ENCODE results near the gene FAM118A. TPM values are rescaled to one million over a fixed set of nuclear protein-coding genes. Genes with fewer than 3 reads are reported as not detected.
A peak's percentile ranks its signal among the peaks of the same experiment; 100 is the strongest.

Gene FAM118A
- total and polyA plus RNA-seq, 11 donors: 4.0 to 46.8 (median 15.0) TPM

GRCh38 chr22:45262931-45263462 lies 46.7 kb upstream of the FAM118A start:
- intact Hi-C loops (cut with DNase I): loop anchor here in 2 of 10 donors (5.0 to 10.0 kb wide), 2 partner anchors 158 to 441 kb away; no protein-coding TSS in a partner anchor
- TF ChIP-seq CTCF (IDR thresholded peaks at IDR 0.05) (no peak), POLR2A (IDR thresholded peaks at IDR 0.05) (no peak)
- Histone ChIP-seq H3K27ac (peak overlapping the region in 2 of 12 donors; percentile 19 to 80), H3K9me3 (no peaks in the 10 kb centered on the region), H3K4me3 (no peak overlapping the region), H3K4me1 (peaks cover 0 to 25% (median 9%) of the 10 kb centered on the region in 12 donors), H3K36me3 (no peaks in the 10 kb centered on the region), H3K27me3 (peaks cover 0 to 4% (median 0%) of the 10 kb centered on the region in 9 donors)
- no peak for DNase-seq
- 67 to 83% (median 76%) methylated on average over 6 to 14 of the region's 14 CpGs for WGBS, 4 donors
- no peak for ATAC-seq

GRCh38 chr22:45263463-45264269 lies 46.1 kb upstream of the FAM118A start:
- no peaks in the 10 kb centered on the region for H3K9me3 ChIP-seq
- WGBS, 4 donors: 22 to 45% (median 25%) methylated on average over 11 to 17 of the region's 17 CpGs
- H3K27me3 ChIP-seq: peaks cover 0 to 5% (median 0%) of the 10 kb centered on the region in 9 donors
- no peak overlapping the region for H3K4me3 ChIP-seq
- peaks cover 0 to 25% (median 10%) of the 10 kb centered on the region in 12 donors for H3K4me1 ChIP-seq
- ATAC-seq (peak; percentile 84 to 95 (median 94)), DNase-seq (peak; percentile 72 to 86 (median 80))
- no peaks in the 10 kb centered on the region for H3K36me3 ChIP-seq
- H3K27ac ChIP-seq: peak overlapping the region in 6 of 12 donors; percentile 20 to 80 (median 41)
- TF ChIP-seq CTCF (IDR thresholded peaks at IDR 0.05): peak; percentile 50 to 78 (median 60)
- TF ChIP-seq POLR2A (IDR thresholded peaks at IDR 0.05): no peak
- intact Hi-C loops (cut with DNase I): loop anchor here in 2 of 10 donors (5.0 to 10.0 kb wide), 2 partner anchors 159 to 441 kb away; no protein-coding TSS in a partner anchor

- ATAC-seq: no peak
- WGBS, 4 donors: 59 to 84% (median 72%) methylated on average over 7 of the region's 7 CpGs
- intact Hi-C loops (cut with DNase I): loop anchor here in 7 of 10 donors (5.0 to 10.0 kb wide), 2 partner anchors 161 to 287 kb away; no protein-coding TSS in a partner anchor
Measured at GRCh38 chr22:45265535-45265934, 44.2 kb upstream of the FAM118A start.

More at GRCh38 chr22:45265535-45265934, 44.2 kb upstream of the FAM118A start:
- DNase-seq: no peak
- Histone ChIP-seq H3K4me1 (peaks cover 0 to 34% (median 18%) of the 10 kb centered on the region in 12 donors), H3K27me3 (peaks cover 0 to 5% (median 0%) of the 10 kb centered on the region in 9 donors), H3K27ac (no peak overlapping the region), H3K4me3 (no peak overlapping the region), H3K36me3 (no peaks in the 10 kb centered on the region), H3K9me3 (no peaks in the 10 kb centered on the region)
- TF ChIP-seq CTCF (IDR thresholded peaks at IDR 0.05) (no peak), POLR2A (IDR thresholded peaks at IDR 0.05) (no peak)
